ENCODE measurements around the gene RXRA.

DNA sequence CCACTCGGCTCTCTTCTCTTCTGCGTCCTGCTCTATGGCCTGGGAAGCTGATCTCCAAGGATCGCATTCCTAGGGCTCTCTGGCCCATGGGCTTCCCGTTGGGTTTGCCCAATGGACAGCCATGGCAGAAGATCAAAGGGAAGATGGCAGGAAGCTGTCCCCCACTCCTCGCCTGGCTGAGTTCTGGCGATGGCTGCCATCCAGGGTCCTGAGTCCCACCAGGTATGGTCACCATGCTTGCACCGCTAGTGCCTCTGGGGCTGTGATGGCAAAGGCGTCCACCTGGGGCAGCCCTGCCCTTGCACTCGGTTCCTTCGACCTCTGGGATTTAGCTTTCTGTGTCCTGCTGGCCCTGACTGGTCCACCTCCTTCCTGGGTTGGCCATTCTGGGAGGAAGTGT is 156.0 kb downstream of the RXRA start:
- no peak for TF ChIP-seq POLR2AphosphoS5 (IDR thresholded peaks at IDR 0.05)
- TF ChIP-seq, protein P1, sequence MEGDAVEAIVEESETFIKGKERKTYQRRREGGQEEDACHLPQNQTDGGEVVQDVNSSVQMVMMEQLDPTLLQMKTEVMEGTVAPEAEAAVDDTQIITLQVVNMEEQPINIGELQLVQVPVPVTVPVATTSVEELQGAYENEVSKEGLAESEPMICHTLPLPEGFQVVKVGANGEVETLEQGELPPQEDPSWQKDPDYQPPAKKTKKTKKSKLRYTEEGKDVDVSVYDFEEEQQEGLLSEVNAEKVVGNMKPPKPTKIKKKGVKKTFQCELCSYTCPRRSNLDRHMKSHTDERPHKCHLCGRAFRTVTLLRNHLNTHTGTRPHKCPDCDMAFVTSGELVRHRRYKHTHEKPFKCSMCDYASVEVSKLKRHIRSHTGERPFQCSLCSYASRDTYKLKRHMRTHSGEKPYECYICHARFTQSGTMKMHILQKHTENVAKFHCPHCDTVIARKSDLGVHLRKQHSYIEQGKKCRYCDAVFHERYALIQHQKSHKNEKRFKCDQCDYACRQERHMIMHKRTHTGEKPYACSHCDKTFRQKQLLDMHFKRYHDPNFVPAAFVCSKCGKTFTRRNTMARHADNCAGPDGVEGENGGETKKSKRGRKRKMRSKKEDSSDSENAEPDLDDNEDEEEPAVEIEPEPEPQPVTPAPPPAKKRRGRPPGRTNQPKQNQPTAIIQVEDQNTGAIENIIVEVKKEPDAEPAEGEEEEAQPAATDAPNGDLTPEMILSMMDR (IDR thresholded peaks at IDR 0.05 in 8 of 11, conservative IDR thresholded peaks at IDR 0.05 in 3 of 11): no peak

Data from spleen (tissue), 7 donors.